HFFc6 (cell line): ENCODE measurements around the gene CMKLR1. TPM values are rescaled to one million over a fixed set of nuclear protein-coding genes. Genes with fewer than 3 reads are reported as not detected.

Source experiments
- DNase-seq: peaks from one replicate; pipeline ENCODE4 v3.0.0-alpha.2; 2018
- H3K27ac Mint-ChIP-seq: 2 replicates; pipeline ENCODE4 v1.8.0; 2020; ENCODE audit warnings: mild to moderate bottlenecking, mixed read lengths
- H3K27me3 Mint-ChIP-seq: 2 replicates; pipeline ENCODE4 v1.8.0; 2021; ENCODE audit warnings: mild to moderate bottlenecking, moderate library complexity, mixed read lengths; ENCODE audit not compliant: insufficient read depth
- H3K36me3 Mint-ChIP-seq: 2 replicates; pipeline ENCODE4 v1.8.0; 2021; ENCODE audit warnings: low read depth, mixed read lengths
- H3K4me1 Mint-ChIP-seq: 2 replicates; pipeline ENCODE4 v1.8.0; 2020; ENCODE audit warnings: low read depth, mixed read lengths
- H3K4me3 Mint-ChIP-seq: 2 replicates; pipeline ENCODE4 v1.8.0; 2020; ENCODE audit warnings: mild to moderate bottlenecking, moderate library complexity, mixed read lengths
- H3K9me3 Mint-ChIP-seq: 2 replicates; pipeline ENCODE4 v1.8.0; 2020; ENCODE audit warnings: mild to moderate bottlenecking, mixed read lengths
- CTCF ChIP-seq: fragments of 200-600 bp; sonication (generic); IDR thresholded peaks from 2 replicates; pipeline ENCODE4 v1.5.0; 2021; ENCODE audit warnings: antibody characterized with exemption, mild to moderate bottlenecking
- total RNA-seq, 6 experiments: library from RNA; stranded (reverse); fragmentation: NEBNext Ultra II Directional; extraction: Animal tissue kit (Norgen Biotek cat#: 25700); gene quantifications; 2 replicates in 1 of 6; 3 replicates in 5 of 6; pipeline ENCODE4 v1.2.3, GENCODE V29; 2021

The CMKLR1 gene
- total RNA-seq, 6 experiments from 2014 or later, result not detected

GRCh38 chr12:108335349-108336119, 3.6 kb downstream of the CMKLR1 start:
- no peak for DNase-seq
- Mint-ChIP-seq H3K9me3 (peaks cover 59% of the 10 kb centered on the region), H3K4me3 (no peak overlapping the region), H3K36me3 (no peaks in the 10 kb centered on the region; the same call in 1 of the 2 replicates), H3K27me3 (no peaks in the 10 kb centered on the region; the same call in 1 of the 2 replicates), H3K4me1 (no peaks in the 10 kb centered on the region), H3K27ac (no peak overlapping the region)
- TF ChIP-seq CTCF, result no peak

GRCh38 chr12:108333898-108334699, 5.0 kb downstream of the CMKLR1 start:
- H3K27ac Mint-ChIP-seq, result no peak overlapping the region
- no peak for TF ChIP-seq CTCF
- no peak for DNase-seq
- H3K9me3 Mint-ChIP-seq, result peaks cover 68% of the 10 kb centered on the region
- no peaks in the 10 kb centered on the region for H3K4me1 Mint-ChIP-seq
- no peaks in the 10 kb centered on the region; the same call in 1 of the 2 replicates for H3K27me3 Mint-ChIP-seq
- no peak overlapping the region for H3K4me3 Mint-ChIP-seq
- no peaks in the 10 kb centered on the region; the same call in none of the 2 replicates for H3K36me3 Mint-ChIP-seq

GRCh38 chr12:108332791-108333382, 6.2 kb downstream of the CMKLR1 start:
- Mint-ChIP-seq H3K36me3 (no peaks in the 10 kb centered on the region; the same call in none of the 2 replicates), H3K27ac (no peak overlapping the region), H3K4me1 (no peaks in the 10 kb centered on the region), H3K9me3 (peaks cover 75% of the 10 kb centered on the region), H3K27me3 (no peaks in the 10 kb centered on the region; the same call in 1 of the 2 replicates), H3K4me3 (no peak overlapping the region)
- DNase-seq, result no peak
- no peak for TF ChIP-seq CTCF

- peaks cover 78% of the 10 kb centered on the region for H3K9me3 Mint-ChIP-seq
- H3K27me3 Mint-ChIP-seq, result peaks cover 2% of the 10 kb centered on the region; the same call in 1 of the 2 replicates
- no peak overlapping the region for H3K27ac Mint-ChIP-seq
- H3K4me3 Mint-ChIP-seq, result no peak overlapping the region
- H3K4me1 Mint-ChIP-seq, result no peaks in the 10 kb centered on the region
- TF ChIP-seq CTCF, result no peak
- peaks cover 4% of the 10 kb centered on the region for H3K36me3 Mint-ChIP-seq
- DNase-seq, result no peak
These were observed 10.7 kb downstream of the CMKLR1 start for GRCh38 chr12:108328420-108328819.

- DNase-seq, result no peak
- H3K36me3 Mint-ChIP-seq, result peaks cover 4% of the 10 kb centered on the region
- peaks cover 75% of the 10 kb centered on the region for H3K9me3 Mint-ChIP-seq
- no peak overlapping the region for H3K27ac Mint-ChIP-seq
- no peaks in the 10 kb centered on the region for H3K4me1 Mint-ChIP-seq
- no peak overlapping the region for H3K4me3 Mint-ChIP-seq
- H3K27me3 Mint-ChIP-seq, result peaks cover 2% of the 10 kb centered on the region; the same call in 1 of the 2 replicates
- no peak for TF ChIP-seq CTCF
These were observed 11.3 kb downstream of the CMKLR1 start for GRCh38 chr12:108327621-108328344.
